ENCODE data around the gene MRPL33.

MRPL33 gene

DNA sequence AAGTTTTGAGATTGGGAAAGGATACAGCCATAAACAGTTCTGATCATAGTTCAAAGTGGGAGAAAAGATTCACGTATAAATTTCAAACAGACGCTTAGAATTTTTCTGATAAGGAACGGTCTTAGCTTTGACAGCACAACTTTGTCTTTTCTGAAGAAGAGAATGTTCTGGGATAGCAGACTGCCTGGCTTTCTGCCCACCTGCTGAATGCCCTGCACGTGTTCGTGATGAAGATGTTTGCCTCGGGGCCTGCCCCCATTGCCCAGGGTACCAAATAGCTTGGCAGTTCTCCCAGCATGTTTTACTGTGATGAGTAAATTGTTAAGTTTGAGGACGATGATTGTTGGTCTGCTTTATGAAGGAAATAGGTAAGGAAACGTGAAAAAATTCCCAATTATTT lies 4.6 kb downstream of the MRPL33 start:
- 93% methylated on average over 8 of the region's 8 CpGs for whole genome bisulfite sequencing (ENCODE audit: insufficient coverage)
- H3K27me3 ChIP-seq (replicated peaks in 2 of 5; ENCODE audit: control insufficient read depth in 4 of 5, insufficient read depth in 5 of 5, low read length in 4 of 5) = no peaks in the 10 kb centered on the region
- CTCF ChIA-PET = interaction anchor here (0.9 kb wide), 1 partner anchor 19 kb away, joined by 4 read pairs; no protein-coding TSS in a partner anchor
- no peak overlapping the region for H3K4me3 ChIP-seq (ENCODE audit: control insufficient read depth in 1 of 7, extremely low read depth in 1 of 7, insufficient read depth in 4 of 7, low read depth in 2 of 7, low read length in 6 of 7)
- no peak overlapping the region for H3K27ac ChIP-seq (ENCODE audit: insufficient read depth in 1 of 2, low read depth in 1 of 2, low read length in 2 of 2, poor library complexity in 1 of 2, severe bottlenecking in 2 of 2)
- H3K36me3 ChIP-seq (ENCODE audit: control insufficient read depth in 4 of 4, insufficient read depth in 4 of 4, low read length in 3 of 4) = peaks cover 4 to 42% (median 22%) of the 10 kb centered on the region in 4 experiments
- POLR2A ChIA-PET = no interaction called here
- no peaks in the 10 kb centered on the region for H3K9me3 ChIP-seq (ENCODE audit: control extremely low read depth in 1 of 5, control insufficient read depth in 4 of 5, insufficient read depth in 2 of 5, low read depth in 1 of 5, low read length in 4 of 5)
- H3K4me1 ChIP-seq (ENCODE audit: control extremely low read depth in 1 of 4, control insufficient read depth in 4 of 4, insufficient read depth in 4 of 4, low read length in 3 of 4) = peaks cover 4 to 24% (median 13%) of the 10 kb centered on the region in 4 experiments
- no peak for DNase-seq

DNA sequence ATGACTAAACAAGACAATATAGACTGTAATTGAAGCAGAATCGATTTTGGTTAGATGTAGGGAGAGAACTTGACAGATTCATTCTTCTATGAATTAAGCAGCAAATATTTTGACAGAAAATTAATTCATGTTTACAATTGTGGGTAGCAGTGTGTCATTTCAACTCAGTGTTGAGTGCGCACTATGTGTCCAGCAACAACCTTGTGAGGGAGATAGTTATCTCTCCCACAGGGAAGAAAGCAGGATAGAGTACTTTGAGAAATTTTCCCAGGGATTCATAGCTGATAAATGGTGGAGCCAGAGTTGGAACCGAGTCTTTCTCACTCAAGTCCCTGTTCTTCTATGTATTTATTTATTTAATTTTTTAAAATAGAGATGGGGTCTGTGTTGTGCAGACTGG lies 5.2 kb downstream of the MRPL33 start:
- H3K27me3 ChIP-seq (replicated peaks in 2 of 5; ENCODE audit: control insufficient read depth in 4 of 5, insufficient read depth in 5 of 5, low read length in 4 of 5) = no peaks in the 10 kb centered on the region
- no peak overlapping the region for H3K27ac ChIP-seq (ENCODE audit: insufficient read depth in 1 of 2, low read depth in 1 of 2, low read length in 2 of 2, poor library complexity in 1 of 2, severe bottlenecking in 2 of 2)
- CTCF ChIA-PET = interaction anchor here (0.9 kb wide), 1 partner anchor 18 kb away, joined by 4 read pairs; no protein-coding TSS in a partner anchor
- DNase-seq = no peak
- H3K4me1 ChIP-seq (ENCODE audit: control extremely low read depth in 1 of 4, control insufficient read depth in 4 of 4, insufficient read depth in 4 of 4, low read length in 3 of 4) = peaks cover 3 to 21% (median 13%) of the 10 kb centered on the region in 4 experiments
- H3K4me3 ChIP-seq (ENCODE audit: control insufficient read depth in 1 of 7, extremely low read depth in 1 of 7, insufficient read depth in 4 of 7, low read depth in 2 of 7, low read length in 6 of 7) = no peak overlapping the region
- POLR2A ChIA-PET = no interaction called here
- WGBS (ENCODE audit: insufficient coverage) = 100% methylated on average over 1 of the region's 3 CpGs
- peaks cover 4 to 42% (median 22%) of the 10 kb centered on the region in 4 experiments for H3K36me3 ChIP-seq (ENCODE audit: control insufficient read depth in 4 of 4, insufficient read depth in 4 of 4, low read length in 3 of 4)
- no peaks in the 10 kb centered on the region for H3K9me3 ChIP-seq (ENCODE audit: control extremely low read depth in 1 of 5, control insufficient read depth in 4 of 5, insufficient read depth in 2 of 5, low read depth in 1 of 5, low read length in 4 of 5)

DNA sequence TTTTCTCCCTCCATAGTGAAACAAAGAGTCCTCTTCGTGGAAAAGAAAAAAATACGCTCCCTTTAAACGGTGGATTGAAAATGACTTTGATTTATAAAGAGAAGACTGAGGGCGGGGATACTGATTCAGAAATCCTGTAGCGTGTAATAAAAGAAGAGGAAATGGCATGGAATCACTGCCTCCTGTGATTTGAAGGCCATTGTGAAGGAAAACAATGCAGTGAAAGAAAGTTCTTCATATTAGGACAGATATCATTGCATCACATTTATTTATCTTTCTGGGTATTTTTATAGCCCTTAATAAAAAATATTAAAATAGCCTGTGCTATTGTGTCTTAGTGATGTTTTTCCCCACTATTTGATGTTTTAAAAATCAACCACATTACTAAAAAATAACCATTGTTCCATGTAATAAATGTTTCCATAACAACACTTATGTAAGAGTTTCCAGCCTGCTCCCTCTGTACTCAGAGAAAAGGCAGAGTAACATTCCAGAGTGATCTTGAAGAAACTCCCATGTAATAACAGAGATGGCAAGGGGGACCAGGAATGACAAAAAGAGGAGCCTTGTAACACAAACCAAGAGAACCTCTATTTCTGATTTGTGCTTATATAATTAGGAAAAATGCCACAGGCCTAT lies 8.0 kb downstream of the MRPL33 start:
- H3K36me3 ChIP-seq (ENCODE audit: control insufficient read depth in 4 of 4, insufficient read depth in 4 of 4, low read length in 3 of 4) = peaks cover 4 to 37% (median 20%) of the 10 kb centered on the region in 4 experiments
- no peak for DNase-seq
- ChIA-PET CTCF (interaction anchor here (1.5 kb wide), 1 partner anchor 13 kb away, joined by 3 read pairs; no protein-coding TSS in a partner anchor), POLR2A (no interaction called here)
- no peaks in the 10 kb centered on the region for H3K27me3 ChIP-seq (replicated peaks in 2 of 5; ENCODE audit: control insufficient read depth in 4 of 5, insufficient read depth in 5 of 5, low read length in 4 of 5)
- WGBS (ENCODE audit: insufficient coverage) = 90% methylated on average over 4 of the region's 5 CpGs
- H3K4me1 ChIP-seq (ENCODE audit: control extremely low read depth in 1 of 4, control insufficient read depth in 4 of 4, insufficient read depth in 4 of 4, low read length in 3 of 4) = peaks cover 0 to 2% (median 0%) of the 10 kb centered on the region in 4 experiments
- H3K9me3 ChIP-seq (ENCODE audit: control extremely low read depth in 1 of 5, control insufficient read depth in 4 of 5, insufficient read depth in 2 of 5, low read depth in 1 of 5, low read length in 4 of 5) = no peaks in the 10 kb centered on the region
- no peak overlapping the region for H3K4me3 ChIP-seq (ENCODE audit: control insufficient read depth in 1 of 7, extremely low read depth in 1 of 7, insufficient read depth in 4 of 7, low read depth in 2 of 7, low read length in 6 of 7)
- no peak overlapping the region for H3K27ac ChIP-seq (ENCODE audit: insufficient read depth in 1 of 2, low read depth in 1 of 2, low read length in 2 of 2, poor library complexity in 1 of 2, severe bottlenecking in 2 of 2)

DNA sequence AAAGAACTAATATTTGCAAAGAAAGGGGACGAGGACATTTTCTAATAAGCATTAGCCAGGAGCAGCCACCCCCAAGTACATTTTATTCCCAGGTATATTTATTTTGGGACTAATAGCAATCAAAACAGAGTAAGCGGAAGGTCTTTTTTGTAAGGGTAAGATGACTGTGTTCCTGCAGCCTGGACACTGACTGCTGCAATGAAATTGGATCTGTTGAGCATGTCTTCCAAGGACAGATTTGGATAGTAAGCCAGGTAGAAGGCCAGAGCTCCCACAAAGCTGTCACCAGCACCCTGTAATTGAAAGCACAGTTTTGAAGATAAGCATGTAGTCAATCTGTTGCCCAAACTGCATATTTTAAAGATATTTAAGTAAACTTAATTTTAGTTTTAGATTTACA lies 10.0 kb downstream of the MRPL33 start:
- Histone ChIP-seq H3K4me3 (ENCODE audit: control insufficient read depth in 1 of 7, extremely low read depth in 1 of 7, insufficient read depth in 4 of 7, low read depth in 2 of 7, low read length in 6 of 7) (no peak overlapping the region), H3K36me3 (ENCODE audit: control insufficient read depth in 4 of 4, insufficient read depth in 4 of 4, low read length in 3 of 4) (peaks cover 0 to 23% (median 15%) of the 10 kb centered on the region in 4 experiments), H3K27me3 (replicated peaks in 2 of 5; ENCODE audit: control insufficient read depth in 4 of 5, insufficient read depth in 5 of 5, low read length in 4 of 5) (no peaks in the 10 kb centered on the region), H3K4me1 (ENCODE audit: control extremely low read depth in 1 of 4, control insufficient read depth in 4 of 4, insufficient read depth in 4 of 4, low read length in 3 of 4) (no peaks in the 10 kb centered on the region), H3K27ac (ENCODE audit: insufficient read depth in 1 of 2, low read depth in 1 of 2, low read length in 2 of 2, poor library complexity in 1 of 2, severe bottlenecking in 2 of 2) (no peak overlapping the region), H3K9me3 (ENCODE audit: control extremely low read depth in 1 of 5, control insufficient read depth in 4 of 5, insufficient read depth in 2 of 5, low read depth in 1 of 5, low read length in 4 of 5) (no peaks in the 10 kb centered on the region)
- CTCF ChIA-PET = no interaction called here
- POLR2A ChIA-PET = no interaction called here
- 100% methylated on average over 1 of the region's 2 CpGs for WGBS (ENCODE audit: insufficient coverage)
- no peak for DNase-seq

DNA sequence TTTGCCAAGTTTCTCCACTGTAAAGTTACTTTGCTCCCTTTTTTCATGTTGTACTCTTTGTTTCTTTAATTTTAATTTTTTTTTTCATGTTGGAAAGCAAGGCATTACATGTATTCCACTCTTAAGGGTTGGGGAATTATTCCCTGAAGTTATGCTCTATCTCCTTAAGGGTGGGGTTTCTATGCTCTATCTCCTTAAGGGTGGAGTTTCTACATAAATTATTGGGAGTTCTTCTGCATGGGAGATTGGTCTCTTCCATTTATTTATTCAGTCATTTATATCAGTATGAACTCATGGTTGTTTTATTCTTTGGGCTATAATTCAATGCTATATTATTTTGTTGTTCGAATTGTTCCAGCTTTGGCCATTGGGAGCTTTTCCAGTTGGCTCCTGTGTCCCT lies 11.2 kb downstream of the MRPL33 start:
- CTCF ChIA-PET = no interaction called here
- H3K4me1 ChIP-seq (ENCODE audit: control extremely low read depth in 1 of 4, control insufficient read depth in 4 of 4, insufficient read depth in 4 of 4, low read length in 3 of 4) = no peaks in the 10 kb centered on the region
- no peaks in the 10 kb centered on the region for H3K9me3 ChIP-seq (ENCODE audit: control extremely low read depth in 1 of 5, control insufficient read depth in 4 of 5, insufficient read depth in 2 of 5, low read depth in 1 of 5, low read length in 4 of 5)
- POLR2A ChIA-PET = no interaction called here
- H3K27ac ChIP-seq (ENCODE audit: insufficient read depth in 1 of 2, low read depth in 1 of 2, low read length in 2 of 2, poor library complexity in 1 of 2, severe bottlenecking in 2 of 2) = no peak overlapping the region
- no peak overlapping the region for H3K4me3 ChIP-seq (ENCODE audit: control insufficient read depth in 1 of 7, extremely low read depth in 1 of 7, insufficient read depth in 4 of 7, low read depth in 2 of 7, low read length in 6 of 7)
- H3K36me3 ChIP-seq (ENCODE audit: control insufficient read depth in 4 of 4, insufficient read depth in 4 of 4, low read length in 3 of 4) = peaks cover 0 to 15% (median 11%) of the 10 kb centered on the region in 4 experiments
- H3K27me3 ChIP-seq (replicated peaks in 2 of 5; ENCODE audit: control insufficient read depth in 4 of 5, insufficient read depth in 5 of 5, low read length in 4 of 5) = no peaks in the 10 kb centered on the region
- no CpG with 5 or more reads among the region's 1 CpG for WGBS (ENCODE audit: insufficient coverage)
- no peak for DNase-seq

DNA sequence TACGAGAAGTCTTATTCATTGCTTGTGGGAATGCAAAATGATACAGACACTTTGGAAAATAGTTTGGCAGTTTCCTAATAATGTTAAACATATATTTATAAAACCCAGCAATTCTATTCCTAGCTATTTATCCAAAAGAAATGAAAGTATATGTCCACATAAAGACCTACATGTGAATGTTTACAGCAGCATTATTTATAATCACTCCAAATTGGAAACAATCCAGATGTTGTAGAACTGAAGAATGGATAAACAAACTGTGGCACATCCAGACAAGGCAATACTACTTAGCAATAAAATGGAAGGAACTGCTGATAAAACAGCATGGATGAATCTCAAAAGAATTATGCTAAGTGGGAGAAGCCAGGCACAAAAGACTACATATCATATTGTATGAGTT lies 19.3 kb downstream of the MRPL33 start:
- POLR2A ChIA-PET = no interaction called here
- H3K9me3 ChIP-seq (ENCODE audit: control extremely low read depth in 1 of 5, control insufficient read depth in 4 of 5, insufficient read depth in 2 of 5, low read depth in 1 of 5, low read length in 4 of 5) = no peaks in the 10 kb centered on the region
- CTCF ChIA-PET = no interaction called here
- H3K27ac ChIP-seq (ENCODE audit: insufficient read depth in 1 of 2, low read depth in 1 of 2, low read length in 2 of 2, poor library complexity in 1 of 2, severe bottlenecking in 2 of 2) = no peak overlapping the region
- peaks cover 0 to 15% (median 2%) of the 10 kb centered on the region in 4 experiments for H3K4me1 ChIP-seq (ENCODE audit: control extremely low read depth in 1 of 4, control insufficient read depth in 4 of 4, insufficient read depth in 4 of 4, low read length in 3 of 4)
- no peak overlapping the region for H3K4me3 ChIP-seq (ENCODE audit: control insufficient read depth in 1 of 7, extremely low read depth in 1 of 7, insufficient read depth in 4 of 7, low read depth in 2 of 7, low read length in 6 of 7)
- DNase-seq = no peak
- no peaks in the 10 kb centered on the region for H3K27me3 ChIP-seq (replicated peaks in 2 of 5; ENCODE audit: control insufficient read depth in 4 of 5, insufficient read depth in 5 of 5, low read length in 4 of 5)
- H3K36me3 ChIP-seq (ENCODE audit: control insufficient read depth in 4 of 4, insufficient read depth in 4 of 4, low read length in 3 of 4) = no peaks in the 10 kb centered on the region
- no CpG with 5 or more reads among the region's 1 CpG for WGBS (ENCODE audit: insufficient coverage)

DNA sequence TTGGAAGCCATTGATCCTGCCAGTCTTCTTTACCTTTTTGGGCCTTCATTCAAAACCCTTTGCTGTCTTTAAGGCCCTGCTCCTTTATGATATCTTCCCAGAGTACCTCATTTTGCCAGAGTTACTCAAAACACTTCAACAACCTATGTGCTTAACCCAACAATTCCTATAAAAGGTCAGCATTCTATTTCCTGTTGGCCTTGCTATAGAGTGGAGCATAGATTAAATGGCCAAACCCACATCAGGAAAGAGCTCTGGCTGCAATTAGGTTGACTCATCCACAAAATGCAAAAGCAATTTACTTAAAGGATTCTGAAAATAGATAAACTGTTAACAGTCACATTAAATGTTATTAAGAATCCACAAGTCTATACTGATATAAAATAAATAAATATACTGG lies 21.2 kb downstream of the MRPL33 start:
- no peak overlapping the region for H3K27ac ChIP-seq (ENCODE audit: insufficient read depth in 1 of 2, low read depth in 1 of 2, low read length in 2 of 2, poor library complexity in 1 of 2, severe bottlenecking in 2 of 2)

More for the DNA sequence above, 21.2 kb downstream of the MRPL33 start:
- Histone ChIP-seq H3K9me3 (ENCODE audit: control extremely low read depth in 1 of 5, control insufficient read depth in 4 of 5, insufficient read depth in 2 of 5, low read depth in 1 of 5, low read length in 4 of 5) (no peaks in the 10 kb centered on the region), H3K36me3 (ENCODE audit: control insufficient read depth in 4 of 4, insufficient read depth in 4 of 4, low read length in 3 of 4) (no peaks in the 10 kb centered on the region), H3K4me1 (ENCODE audit: control extremely low read depth in 1 of 4, control insufficient read depth in 4 of 4, insufficient read depth in 4 of 4, low read length in 3 of 4) (peaks cover 0 to 29% (median 2%) of the 10 kb centered on the region in 4 experiments), H3K4me3 (ENCODE audit: control insufficient read depth in 1 of 7, extremely low read depth in 1 of 7, insufficient read depth in 4 of 7, low read depth in 2 of 7, low read length in 6 of 7) (no peak overlapping the region), H3K27me3 (replicated peaks in 2 of 5; ENCODE audit: control insufficient read depth in 4 of 5, insufficient read depth in 5 of 5, low read length in 4 of 5) (no peaks in the 10 kb centered on the region)
- POLR2A ChIA-PET = no interaction called here
- CTCF ChIA-PET = interaction anchor here (1.0 kb wide), 1 partner anchor 14 kb away, joined by 3 read pairs; no protein-coding TSS in a partner anchor
- DNase-seq = no peak

Measured in common myeloid progenitor, CD34-positive (primary cell).